ENCODE data around the gene MLLT3. TPM values are rescaled to one million over a fixed set of nuclear protein-coding genes. Genes with fewer than 3 reads are reported as not detected.

MLLT3 gene
- total and polyA plus RNA-seq, 2 experiments from 2014 or later: 13.7 to 39.2 TPM

- H3K9me3 ChIP-seq (ENCODE audit: low read depth): no peaks in the 10 kb centered on the region
- no peak overlapping the region for H3K4me3 ChIP-seq
- peak overlapping the region; percentile 9 for H3K4me2 ChIP-seq
- no peak for TF ChIP-seq EZH2 (IDR thresholded peaks at IDR 0.05; ENCODE audit: borderline replicate concordance)
- no peak for TF ChIP-seq CTCF (IDR thresholded peaks at IDR 0.05; ENCODE audit: poor library complexity)
- TF ChIP-seq EZH2phosphoT487 (IDR thresholded peaks at IDR 0.05; ENCODE audit: low read depth, severe bottlenecking, unreplicated experiment): no peak
- no peaks in the 10 kb centered on the region for H3K27me3 ChIP-seq
- peaks cover 96% of the 10 kb centered on the region for H3K79me2 ChIP-seq
- H3K36me3 ChIP-seq (replicated peaks; ENCODE audit: insufficient read depth, low read depth): no peaks in the 10 kb centered on the region
- H3K4me1 ChIP-seq (ENCODE audit: insufficient read depth): peaks cover 37% of the 10 kb centered on the region
- DNase-seq (ENCODE audit: low spot score): no peak
- WGBS (ENCODE audit: low lambda C conversion rate, missing lambda C conversion rate): 90% methylated on average over 2 of the region's 2 CpGs
- H3K27ac ChIP-seq: no peak overlapping the region
- H2AFZ ChIP-seq: no peak overlapping the region
- no peaks in the 10 kb centered on the region for H3K9me2 ChIP-seq (replicated peaks; ENCODE audit: insufficient read depth)
- H4K20me1 ChIP-seq (ENCODE audit: insufficient read depth, poor library complexity, severe bottlenecking): peaks cover 14% of the 10 kb centered on the region
Measured at GRCh38 chr9:20562051-20562450, 60.2 kb downstream of the MLLT3 start.

GRCh38 chr9:20561531-20561930 is 60.8 kb downstream of the MLLT3 start:
- H3K4me2 ChIP-seq: peak overlapping the region; percentile 9
- DNase-seq (ENCODE audit: low spot score): no peak
- H3K9me3 ChIP-seq (ENCODE audit: low read depth): no peaks in the 10 kb centered on the region
- H4K20me1 ChIP-seq (ENCODE audit: insufficient read depth, poor library complexity, severe bottlenecking): peaks cover 14% of the 10 kb centered on the region
- no peaks in the 10 kb centered on the region for H3K9me2 ChIP-seq (replicated peaks; ENCODE audit: insufficient read depth)
- no peaks in the 10 kb centered on the region for H3K27me3 ChIP-seq
- H3K79me2 ChIP-seq: peaks cover 96% of the 10 kb centered on the region
- 51% methylated on average over 3 of the region's 3 CpGs for WGBS (ENCODE audit: low lambda C conversion rate, missing lambda C conversion rate)
- H2AFZ ChIP-seq: no peak overlapping the region
- TF ChIP-seq EZH2 (IDR thresholded peaks at IDR 0.05; ENCODE audit: borderline replicate concordance): no peak
- no peak for TF ChIP-seq EZH2phosphoT487 (IDR thresholded peaks at IDR 0.05; ENCODE audit: low read depth, severe bottlenecking, unreplicated experiment)
- no peak for TF ChIP-seq CTCF (IDR thresholded peaks at IDR 0.05; ENCODE audit: poor library complexity)
- H3K4me3 ChIP-seq: no peak overlapping the region
- H3K4me1 ChIP-seq (ENCODE audit: insufficient read depth): peaks cover 37% of the 10 kb centered on the region
- no peaks in the 10 kb centered on the region for H3K36me3 ChIP-seq (replicated peaks; ENCODE audit: insufficient read depth, low read depth)
- H3K27ac ChIP-seq: no peak overlapping the region

- no peaks in the 10 kb centered on the region for H3K9me3 ChIP-seq (ENCODE audit: low read depth)
- H3K4me3 ChIP-seq: no peak overlapping the region
- H3K9me2 ChIP-seq (replicated peaks; ENCODE audit: insufficient read depth): peaks cover 3% of the 10 kb centered on the region
- peak overlapping the region; percentile 49 for H3K4me2 ChIP-seq
- H2AFZ ChIP-seq: no peak overlapping the region
- peak overlapping the region; percentile 19 for H3K27ac ChIP-seq
- H3K79me2 ChIP-seq: peaks cover 98% of the 10 kb centered on the region
- DNase-seq (ENCODE audit: low spot score): no peak
- no peaks in the 10 kb centered on the region for H3K27me3 ChIP-seq
- WGBS (ENCODE audit: low lambda C conversion rate, missing lambda C conversion rate): 48% methylated on average over 1 of the region's 1 CpG
- no peaks in the 10 kb centered on the region for H3K36me3 ChIP-seq (replicated peaks; ENCODE audit: insufficient read depth, low read depth)
- H3K4me1 ChIP-seq (ENCODE audit: insufficient read depth): peaks cover 37% of the 10 kb centered on the region
- TF ChIP-seq CTCF (IDR thresholded peaks at IDR 0.05; ENCODE audit: poor library complexity): no peak
- H4K20me1 ChIP-seq (ENCODE audit: insufficient read depth, poor library complexity, severe bottlenecking): peaks cover 17% of the 10 kb centered on the region
Measured at GRCh38 chr9:20559231-20559890, 62.9 kb downstream of the MLLT3 start.
